K562 (cell line): ENCODE results near the gene TULP3. TPM values are rescaled to one million over a fixed set of nuclear protein-coding genes. Genes with fewer than 3 reads are reported as not detected.

Experiments
- ATAC-seq: fragments of 200-7000 bp; cut with Tn5 transposase; 3 replicates; pipeline ENCODE4 v1.9.1; 2020; ENCODE audit warnings: moderate library complexity
- BruUV-seq: library from RNA; stranded (reverse); fragments of 400-500 nt; replicated peaks from 2 replicates; lab custom pipeline; 2021; lab: Mats Ljungman, UMichigan
- CTCF ChIA-PET: fragments of 300-600 bp; formaldehyde crosslinking; extraction: SDS; loops from one replicate; lab custom pipeline; 2021; ENCODE audit warnings: low intra/inter-chr PET ratio; lab: Yijun Ruan, JAX
- POLR2A ChIA-PET: fragments of 300-600, 350-650 bp; sonication (Branson Sonifier 250); formaldehyde crosslinking; extraction: SDS; loops from one replicate; lab custom pipeline; 2021; ENCODE audit warnings: antibody characterized with exemption, inconsistent platforms; lab: Yijun Ruan, JAX
- DNase-seq, 4 experiments: peaks; one replicate each; pipeline versions ENCODE4 v3.0.0 to v3.0.0-alpha.2; 2011 to 2018; ENCODE audit warnings: low spot score in 3 of 4, mixed read lengths in 3 of 4; ENCODE audit errors: extremely low read depth in 1 of 4
- FAIRE-seq: peaks from 2 replicates; lab custom pipeline; 2011; peaks lifted over from hg19 to GRCh38; lab: Jason Lieb, UNC
- H2AFZ ChIP-seq: 2 replicates; pipeline ENCODE4 v1.6.0; 2011; ENCODE audit warnings: low read depth, low read length, control low read depth, inconsistent platforms
- H3K27ac ChIP-seq: fragments of 200-600 bp; 3 replicates; pipeline ENCODE4 v1.8.0; 2011; ENCODE audit warnings: low read depth, mild to moderate bottlenecking, control low read depth, inconsistent platforms, low read length, moderate library complexity, mixed read lengths; ENCODE audit errors: extremely low read depth
- H3K27me3 ChIP-seq, 2 experiments: fragments of 300-600 bp in 1 of 2; 2 replicates in 1 of 2; 3 replicates in 1 of 2; pipeline versions ENCODE4 v1.6.0 to v1.8.0; 2011; ENCODE audit warnings: inconsistent platforms in 2 of 2, low read length in 2 of 2, mild to moderate bottlenecking in 1 of 2, mixed read lengths in 1 of 2, moderate library complexity in 1 of 2; ENCODE audit not compliant: control insufficient read depth in 2 of 2, insufficient read depth in 2 of 2
- H3K36me3 ChIP-seq: fragments of 300-600 bp; 3 replicates; pipeline ENCODE4 v1.8.0; 2011; ENCODE audit warnings: mild to moderate bottlenecking, low read length, inconsistent platforms; ENCODE audit not compliant: control insufficient read depth, insufficient read depth
- H3K4me1 ChIP-seq, 2 experiments: fragments of 200-600 bp in 1 of 2; replicated peaks in 1 of 2; 2 replicates in 1 of 2; 3 replicates in 1 of 2; pipeline versions ENCODE4 v1.5.1 to v1.8.0; 2011; ENCODE audit warnings: inconsistent platforms in 2 of 2, low read length in 2 of 2, mild to moderate bottlenecking in 1 of 2, mixed read lengths in 1 of 2, moderate library complexity in 1 of 2; ENCODE audit not compliant: control insufficient read depth in 2 of 2, insufficient read depth in 2 of 2
- H3K4me2 ChIP-seq: 2 replicates; pipeline ENCODE4 v1.6.1; 2011; ENCODE audit warnings: low read length, control low read depth, inconsistent platforms, mixed read lengths; ENCODE audit not compliant: insufficient read depth
- H3K4me3 ChIP-seq: fragments of 200-600 bp; sonication (generic), shearing (Covaris generic); 2 replicates; pipeline ENCODE4 v1.5.1; 2016; ENCODE audit warnings: control low read depth, inconsistent platforms
- H3K79me2 ChIP-seq: fragments of 200-600 bp; 3 replicates; pipeline ENCODE4 v1.8.0; 2011; ENCODE audit warnings: low read length, inconsistent platforms; ENCODE audit not compliant: control insufficient read depth, insufficient read depth
- H3K9ac ChIP-seq, 2 experiments: 2 replicates each; pipeline versions ENCODE4 v1.6.0 to v1.6.1; 2011; ENCODE audit warnings: low read depth in 2 of 2, low read length in 2 of 2, control low read depth in 1 of 2, inconsistent platforms in 1 of 2, mild to moderate bottlenecking in 1 of 2, mixed read lengths in 1 of 2; ENCODE audit not compliant: insufficient read depth in 1 of 2
- H3K9me1 ChIP-seq: one replicate; pipeline ENCODE4 v1.6.0; 2011; ENCODE audit warnings: inconsistent platforms, mild to moderate bottlenecking, low read length, moderate library complexity; ENCODE audit not compliant: control insufficient read depth, insufficient read depth
- H3K9me3 ChIP-seq: replicated peaks from 2 replicates; pipeline ENCODE4 v1.5.1; 2011; ENCODE audit warnings: low read depth, low read length, inconsistent platforms; ENCODE audit not compliant: control insufficient read depth, insufficient read depth
- H4K20me1 ChIP-seq: replicated peaks from 2 replicates; pipeline ENCODE4 v1.6.1; 2011; ENCODE audit warnings: low read length, inconsistent platforms, mixed read lengths; ENCODE audit not compliant: control insufficient read depth, insufficient read depth
- ILF3 ChIP-seq: fragments of 450-650 bp; IDR thresholded peaks from 2 replicates; pipeline ENCODE4 v1.6.1; 2018; ENCODE audit warnings: antibody characterized with exemption, mild to moderate bottlenecking, moderate library complexity, borderline replicate concordance
- WGBS: fragments of 100-300 bp; shearing (Covaris generic); methylation state at CpG from one replicate; pipeline ENCODE4 v1.1.6; 2016; ENCODE audit warnings: low coverage, mixed read lengths; ENCODE audit not compliant: insufficient coverage; ENCODE audit errors: missing lambda C conversion rate; 5-methylcytosine and 5-hydroxymethylcytosine counted together
- in situ Hi-C: fragments of 300-500 bp; cut with MboI; formaldehyde crosslinking; loops from 4 replicates; pipeline ENCODE4 v1.15.0; 2018; ENCODE audit warnings: inconsistent platforms, mixed read lengths
- intact Hi-C: fragments of 100-400 bp; cut with micrococcal nuclease; formaldehyde crosslinking; loops from 2 replicates; pipeline ENCODE4 v1.14.2; 2022
- polyA plus RNA-seq, 8 experiments: library from polyadenylated mRNA; depleted of rRNA in 4 of 8; stranded (reverse) in 5 of 8; unstranded in 3 of 8; fragments of >200 nt; fragmentation: Nextera tagmentation in 2 of 8; fragmentation: Illumina TruSeq in 1 of 8; extraction: Ambion mirVana in 2 of 8; extraction: Trizol in 1 of 8; gene quantifications; 2 replicates each; pipeline versions ENCODE4 v1.2.1 to v1.2.3, GENCODE V29; 2011 to 2014; ENCODE audit warnings: inconsistent platforms in 1 of 8, missing spikeins in 1 of 8
- total RNA-seq, 7 experiments: library from RNA; depleted of rRNA in 6 of 7; stranded (reverse); fragments of >200 nt in 6 of 7; fragmentation: Illumina TruSeq in 2 of 7; extraction: Trizol in 2 of 7; gene quantifications; 2 replicates each; pipeline versions ENCODE4 v1.2.1 to v1.2.3, GENCODE V29; 2011 to 2021; ENCODE audit warnings: low replicate concordance in 1 of 7
- TF ChIP-seq, protein P1 (sequence below), 2 experiments: IDR thresholded peaks in 1 of 2; conservative IDR thresholded peaks in 1 of 2; 2 replicates each; pipeline ENCODE4 v1.6.1; 2016; ENCODE audit warnings: low read depth in 2 of 2, mild to moderate bottlenecking in 1 of 2, missing compliant biosample characterization in 1 of 2, missing genetic modification characterization in 1 of 2, moderate library complexity in 1 of 2
- TF ChIP-seq, protein P2 (sequence below): sonication (generic); formaldehyde crosslinking; IDR thresholded peaks from 2 replicates; pipeline ENCODE4 v1.8.0; 2022; ENCODE audit warnings: missing genetic modification reagents, mild to moderate bottlenecking, moderate library complexity, borderline replicate concordance

The TULP3 gene
- total and polyA plus RNA-seq, 9 of the 15 experiments (the other 6 are each of a cell fraction or from before 2014, with no cell fraction given) = 3.6 to 13.3 (median 7.3) TPM

DNA sequence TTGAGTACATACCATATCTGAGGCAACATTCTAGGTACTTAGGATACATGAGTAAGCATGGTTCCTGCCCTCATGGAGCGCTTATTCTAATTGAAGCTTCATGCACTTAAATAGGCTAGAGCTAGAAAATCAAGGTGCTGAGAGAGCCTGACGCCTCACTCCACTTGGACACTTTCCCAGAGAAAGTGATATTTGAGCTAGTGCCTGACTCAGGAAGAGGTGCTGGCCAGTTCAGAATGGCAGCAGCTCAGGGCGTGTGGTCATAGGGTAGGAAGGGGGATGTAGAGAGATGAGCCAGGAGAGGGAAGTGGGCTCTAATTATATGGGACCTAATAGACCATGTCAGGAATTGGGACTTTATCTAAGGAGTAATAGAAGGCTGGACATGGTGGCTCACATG lies 33.3 kb downstream of the TULP3 start:
- DNase-seq (no peak), ATAC-seq (no peak), FAIRE-seq (no peak)
- in situ Hi-C loops (no loop called here), intact Hi-C loops (no loop called here)
- Histone ChIP-seq H3K9me1 (no peaks in the 10 kb centered on the region), H3K36me3 (peaks cover 16% of the 10 kb centered on the region; the same call in 1 of the 3 replicates), H4K20me1 (no peaks in the 10 kb centered on the region), H3K27me3 (no peaks in the 10 kb centered on the region), H3K4me3 (no peak overlapping the region), H2AFZ (no peak overlapping the region), H3K79me2 (no peaks in the 10 kb centered on the region), H3K27ac (no peak overlapping the region), H3K4me2 (no peak overlapping the region), H3K9me3 (no peaks in the 10 kb centered on the region), H3K9ac (no peak overlapping the region), H3K4me1 (no peaks in the 10 kb centered on the region)
- 83% methylated on average over 2 of the region's 3 CpGs for WGBS
- TF ChIP-seq, protein P1, sequence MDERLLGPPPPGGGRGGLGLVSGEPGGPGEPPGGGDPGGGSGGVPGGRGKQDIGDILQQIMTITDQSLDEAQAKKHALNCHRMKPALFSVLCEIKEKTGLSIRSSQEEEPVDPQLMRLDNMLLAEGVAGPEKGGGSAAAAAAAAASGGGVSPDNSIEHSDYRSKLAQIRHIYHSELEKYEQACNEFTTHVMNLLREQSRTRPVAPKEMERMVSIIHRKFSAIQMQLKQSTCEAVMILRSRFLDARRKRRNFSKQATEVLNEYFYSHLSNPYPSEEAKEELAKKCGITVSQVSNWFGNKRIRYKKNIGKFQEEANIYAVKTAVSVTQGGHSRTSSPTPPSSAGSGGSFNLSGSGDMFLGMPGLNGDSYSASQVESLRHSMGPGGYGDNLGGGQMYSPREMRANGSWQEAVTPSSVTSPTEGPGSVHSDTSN (CRISPR knock-in tag; IDR thresholded peaks at IDR 0.05; ENCODE audit: low read depth) = no peak
- TF ChIP-seq, protein P1 (tag; conservative IDR thresholded peaks at IDR 0.05; ENCODE audit: low read depth) = no peak
- TF ChIP-seq, protein P2, sequence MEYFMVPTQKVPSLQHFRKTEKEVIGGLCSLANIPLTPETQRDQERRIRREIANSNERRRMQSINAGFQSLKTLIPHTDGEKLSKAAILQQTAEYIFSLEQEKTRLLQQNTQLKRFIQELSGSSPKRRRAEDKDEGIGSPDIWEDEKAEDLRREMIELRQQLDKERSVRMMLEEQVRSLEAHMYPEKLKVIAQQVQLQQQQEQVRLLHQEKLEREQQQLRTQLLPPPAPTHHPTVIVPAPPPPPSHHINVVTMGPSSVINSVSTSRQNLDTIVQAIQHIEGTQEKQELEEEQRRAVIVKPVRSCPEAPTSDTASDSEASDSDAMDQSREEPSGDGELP (CRISPR knock-in tag) = no peak
- no peak for TF ChIP-seq ILF3
- BruUV-seq = no TSS peak
- ChIA-PET POLR2A (interaction anchor here (0.6 kb wide), 1 partner anchor 10 kb away, joined by 3 read pairs; no protein-coding TSS in a partner anchor), CTCF (no interaction called here)
